ENCODE results near the gene DSCAM.

- no peak for TF ChIP-seq EZH2 (IDR thresholded peaks at IDR 0.05; ENCODE audit: borderline replicate concordance, low read length)
- TF ChIP-seq, protein P1, sequence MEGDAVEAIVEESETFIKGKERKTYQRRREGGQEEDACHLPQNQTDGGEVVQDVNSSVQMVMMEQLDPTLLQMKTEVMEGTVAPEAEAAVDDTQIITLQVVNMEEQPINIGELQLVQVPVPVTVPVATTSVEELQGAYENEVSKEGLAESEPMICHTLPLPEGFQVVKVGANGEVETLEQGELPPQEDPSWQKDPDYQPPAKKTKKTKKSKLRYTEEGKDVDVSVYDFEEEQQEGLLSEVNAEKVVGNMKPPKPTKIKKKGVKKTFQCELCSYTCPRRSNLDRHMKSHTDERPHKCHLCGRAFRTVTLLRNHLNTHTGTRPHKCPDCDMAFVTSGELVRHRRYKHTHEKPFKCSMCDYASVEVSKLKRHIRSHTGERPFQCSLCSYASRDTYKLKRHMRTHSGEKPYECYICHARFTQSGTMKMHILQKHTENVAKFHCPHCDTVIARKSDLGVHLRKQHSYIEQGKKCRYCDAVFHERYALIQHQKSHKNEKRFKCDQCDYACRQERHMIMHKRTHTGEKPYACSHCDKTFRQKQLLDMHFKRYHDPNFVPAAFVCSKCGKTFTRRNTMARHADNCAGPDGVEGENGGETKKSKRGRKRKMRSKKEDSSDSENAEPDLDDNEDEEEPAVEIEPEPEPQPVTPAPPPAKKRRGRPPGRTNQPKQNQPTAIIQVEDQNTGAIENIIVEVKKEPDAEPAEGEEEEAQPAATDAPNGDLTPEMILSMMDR (IDR thresholded peaks at IDR 0.05; ENCODE audit: low read length) = no peak
Observed at GRCh38 chr21:40683349-40683748, 163.6 kb downstream of the DSCAM start.

All from OCI-LY1 (cell line).